ENCODE measurements around the gene S100Z.
A peak's percentile ranks its signal among the peaks of the same experiment; 100 is the strongest.

The S100Z gene

DNA sequence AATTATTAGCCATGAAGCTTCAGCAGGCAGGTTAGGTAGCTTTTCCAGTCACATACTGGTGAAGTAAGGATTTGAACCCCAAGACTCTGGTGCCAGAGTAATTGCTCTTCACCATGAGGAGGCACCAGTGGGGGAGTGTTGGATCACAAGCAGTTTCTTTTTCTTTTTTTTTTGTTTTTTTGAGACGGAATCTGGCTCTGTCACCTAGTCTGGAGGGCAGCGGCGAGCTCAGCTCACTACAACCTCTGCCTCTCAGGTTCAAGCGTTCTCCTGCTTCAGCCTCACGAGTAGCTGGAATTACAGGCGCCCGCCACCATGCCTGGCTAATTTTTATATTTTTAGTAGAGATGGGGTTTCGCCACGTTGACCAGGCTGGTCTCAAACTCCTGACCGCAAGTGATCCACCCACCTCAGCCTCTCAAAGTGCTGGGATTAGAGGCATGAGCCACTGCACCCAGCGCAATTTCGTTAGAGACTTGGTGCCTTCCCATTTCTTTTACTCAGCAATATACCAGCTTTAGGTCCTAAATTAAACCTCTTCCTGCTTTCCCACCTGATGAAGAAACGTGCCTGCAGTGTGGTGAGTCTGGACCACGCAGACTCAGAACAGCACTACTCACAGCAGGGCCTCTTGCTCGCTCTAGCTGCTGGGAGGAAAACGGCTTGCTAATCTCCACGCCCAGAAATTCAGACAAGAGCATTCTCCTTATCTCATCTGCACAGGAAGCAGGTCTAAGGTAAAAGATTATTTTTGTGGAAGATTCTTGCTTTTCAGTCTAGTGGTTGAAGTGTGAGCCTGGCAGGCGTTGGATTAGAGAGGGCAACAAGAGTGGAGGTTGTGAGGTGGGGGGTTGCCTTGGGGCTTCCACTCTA, at the start of gene S100Z:
TSS of gene S100Z (plus strand) at position 596 of the 873 bp plus-strand sequence. CDS start 25,346 bp downstream, outside the sequence.
- H3K27ac ChIP-seq, result peak within 1 kb of the TSS in 8 of 21 experiments; percentile 9 to 69 (median 34)
- no peak within 1 kb of the TSS for H3K4me3 ChIP-seq

DNA sequence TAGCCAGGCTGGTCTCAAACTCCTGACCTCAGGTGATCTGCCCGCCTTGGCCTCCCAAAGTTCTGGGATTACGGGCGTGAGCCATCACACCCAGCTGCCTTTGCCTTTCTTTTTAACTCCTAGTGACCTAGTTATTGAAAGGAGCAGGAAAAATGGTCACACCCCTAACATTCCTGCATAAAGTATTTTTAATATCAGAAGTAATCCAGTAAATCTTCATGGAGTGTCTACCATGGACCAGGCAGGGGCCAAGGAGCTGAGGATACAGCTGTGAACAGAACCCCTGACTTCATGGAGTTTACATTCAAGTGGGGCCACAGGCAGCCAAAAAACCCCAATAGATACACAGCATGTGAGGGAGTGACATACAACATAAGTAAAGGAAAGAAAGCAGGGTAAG, 49.2 kb upstream of the S100Z start:
- Histone ChIP-seq H3K4me3 (no peak overlapping the region), H3K27ac (no peak overlapping the region)

DNA sequence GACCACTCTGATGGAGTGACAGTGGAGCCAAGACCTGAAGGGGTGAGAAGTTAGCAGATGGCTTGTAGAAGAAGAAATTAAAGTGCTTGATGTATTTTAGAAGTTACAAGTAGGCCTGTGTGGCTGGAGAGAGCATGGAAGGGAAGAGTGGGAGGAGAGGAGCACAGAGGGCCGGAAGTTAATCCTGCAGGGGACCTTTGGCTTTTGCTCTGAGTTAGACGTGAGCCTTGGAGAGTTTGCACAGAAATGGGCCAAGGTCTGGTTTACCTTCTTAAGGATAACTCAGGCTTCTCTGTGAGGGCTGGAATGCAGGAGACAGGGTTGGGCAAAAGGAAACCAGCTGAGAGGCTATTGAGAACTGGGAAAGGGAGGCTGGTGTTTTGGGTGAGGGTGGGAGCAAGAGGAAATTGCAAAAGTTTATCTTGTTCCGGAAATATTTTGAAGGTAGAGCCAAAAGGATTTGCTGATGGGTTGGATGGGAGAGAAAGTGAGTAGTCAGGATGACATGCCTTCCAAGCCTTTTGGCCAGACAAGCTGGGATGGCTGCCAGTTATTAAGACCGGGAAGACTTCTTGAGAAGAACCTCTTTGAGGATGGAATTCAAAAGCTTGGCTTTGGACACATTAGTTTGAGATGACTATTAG, 48.5 kb upstream of the S100Z start:
- H3K27ac ChIP-seq, result peak overlapping the region in 1 of 21 experiments; percentile 4

DNA sequence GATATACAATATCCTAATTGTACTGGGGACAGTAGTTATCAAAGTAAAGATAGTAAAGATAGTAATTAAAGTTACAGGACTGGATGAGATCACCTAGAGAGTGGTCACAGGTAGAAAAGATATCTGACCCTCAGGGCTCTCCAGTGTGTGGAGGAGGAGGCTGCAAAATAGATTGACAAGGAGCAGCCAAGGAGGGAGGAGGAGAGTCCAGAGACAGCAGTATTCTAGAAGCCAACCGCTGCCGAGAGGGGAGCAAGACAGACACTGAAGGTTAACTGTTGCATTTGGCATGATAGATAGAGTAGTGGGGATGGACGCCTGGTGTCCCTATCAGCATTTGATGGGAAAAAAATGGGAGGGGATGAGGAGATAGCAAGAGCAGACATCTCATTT, 48.0 kb upstream of the S100Z start:
- H3K27ac ChIP-seq, result no peak overlapping the region
- H3K4me3 ChIP-seq, result no peak overlapping the region

More for the DNA sequence above, 48.5 kb upstream of the S100Z start:
- H3K4me3 ChIP-seq, result no peak overlapping the region

DNA sequence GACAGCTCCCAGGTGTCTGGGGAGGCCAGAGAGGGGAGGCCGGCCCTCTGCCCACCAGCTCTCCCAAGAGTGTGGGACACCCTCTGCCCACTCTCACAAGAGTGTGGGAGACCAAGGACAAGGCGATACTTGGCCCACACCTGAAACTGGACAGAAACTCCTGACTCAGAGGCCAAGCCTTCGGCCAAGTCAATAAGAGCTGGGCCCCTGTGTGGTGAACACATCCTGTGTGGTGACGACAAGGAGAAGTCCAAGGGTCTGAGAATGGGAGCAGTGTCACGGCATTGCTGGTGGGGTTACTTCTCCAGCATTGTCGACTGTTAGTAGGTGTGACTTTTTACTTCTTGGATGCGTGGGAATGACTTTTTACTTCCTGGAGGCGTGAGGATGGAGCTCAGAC, 45.5 kb upstream of the S100Z start:
- Histone ChIP-seq H3K4me3 (no peak overlapping the region), H3K27ac (no peak overlapping the region)

DNA sequence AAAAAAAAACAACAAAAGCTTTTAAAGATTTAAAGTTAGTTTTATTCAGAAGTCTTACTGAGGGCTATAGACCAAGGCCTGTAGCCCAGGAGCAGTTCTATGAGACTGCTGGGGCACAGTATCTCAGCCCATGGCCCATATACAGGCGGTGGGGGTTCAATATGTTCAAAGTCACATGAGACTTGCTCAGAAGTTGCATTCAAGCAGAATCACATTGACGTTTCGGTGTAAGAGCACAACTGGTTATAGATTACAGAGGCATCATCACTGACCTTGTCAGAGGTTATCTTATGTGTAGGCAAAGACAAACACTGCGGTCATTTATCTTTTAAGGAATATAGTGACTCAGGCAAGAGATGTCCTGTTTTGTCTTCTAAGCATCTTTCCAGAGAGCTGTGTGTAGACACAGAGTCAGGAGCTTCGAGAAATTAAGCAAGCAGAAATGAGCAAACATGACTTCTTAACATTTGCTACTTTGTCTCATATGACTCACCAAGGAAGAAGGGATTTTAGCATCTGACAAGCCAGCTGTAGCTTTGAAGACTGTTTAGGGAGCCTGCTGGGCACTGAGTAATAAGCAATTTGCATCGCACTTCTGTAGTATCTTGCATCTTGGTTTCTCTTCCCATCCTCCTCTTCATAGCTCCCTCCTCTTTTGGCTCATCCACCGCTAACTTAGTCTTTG, 43.9 kb upstream of the S100Z start:
- H3K27ac ChIP-seq, result peak overlapping the region in 9 of 21 experiments; percentile 25 to 75 (median 50)

GRCh38 chr5:76807296-76807695, 42.5 kb upstream of the S100Z start:
- Histone ChIP-seq H3K27ac (peak overlapping the region in 11 of 21 experiments; percentile 6 to 88 (median 69)), H3K4me3 (no peak overlapping the region)

More for the DNA sequence above, 43.9 kb upstream of the S100Z start:
- H3K4me3 ChIP-seq, result no peak overlapping the region

DNA sequence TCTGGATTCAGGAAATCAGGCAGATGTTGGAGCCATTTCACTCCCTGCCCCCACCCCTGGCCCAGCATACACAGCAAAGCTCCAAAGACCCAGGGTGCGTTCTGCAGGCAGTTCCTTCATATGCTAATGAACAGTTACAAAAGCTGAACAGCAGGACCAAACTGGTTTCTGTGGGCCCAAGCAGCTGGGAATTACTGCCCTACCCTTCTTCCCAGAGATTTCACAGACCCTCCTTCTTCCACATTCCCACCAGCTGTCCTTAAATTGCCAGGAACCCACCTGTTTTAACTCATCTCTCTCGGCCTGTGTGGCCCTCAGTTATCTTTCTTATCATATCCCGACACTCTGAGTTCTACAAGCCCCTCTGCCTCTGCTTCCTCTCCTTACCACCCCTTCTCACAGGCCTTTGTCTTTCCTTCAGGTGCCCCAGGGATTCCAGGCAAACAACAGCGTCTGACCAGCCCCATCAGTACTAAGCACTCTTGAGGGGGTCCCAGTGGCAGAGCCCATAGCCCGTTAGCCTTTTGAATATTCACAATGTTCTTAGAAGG, 41.6 kb upstream of the S100Z start:
- Histone ChIP-seq H3K4me3 (no peak overlapping the region), H3K27ac (peak overlapping the region in 18 of 21 experiments; percentile 15 to 88 (median 70))

- H3K27ac ChIP-seq, result peak overlapping the region in 13 of 21 experiments; percentile 1 to 88 (median 50)
- no peak overlapping the region for H3K4me3 ChIP-seq
These were observed 40.7 kb upstream of the S100Z start for GRCh38 chr5:76809141-76809540.

- Histone ChIP-seq H3K27ac (peak overlapping the region in 8 of 21 experiments; percentile 15 to 63 (median 30)), H3K4me3 (no peak overlapping the region)
These were observed 39.6 kb upstream of the S100Z start for GRCh38 chr5:76810236-76810635.

DNA sequence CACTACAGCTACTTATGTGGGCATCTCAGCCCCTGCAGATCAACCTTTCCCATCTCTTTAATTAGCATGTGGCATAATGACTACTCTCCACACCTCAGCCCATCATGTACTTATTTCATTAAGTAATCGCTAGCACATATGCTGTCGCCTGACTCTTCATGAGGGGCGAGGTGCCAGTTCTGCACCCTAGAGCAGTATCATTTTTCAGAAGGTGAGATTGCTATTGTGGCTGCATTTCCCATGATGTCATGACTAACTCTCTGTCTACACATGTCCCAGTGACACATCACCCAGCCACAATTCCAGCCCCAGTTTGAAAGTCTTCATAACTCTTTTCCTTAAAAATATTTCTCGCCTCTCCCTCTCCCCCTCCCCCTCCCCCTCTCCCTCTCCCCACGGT, 38.6 kb upstream of the S100Z start:
- peak overlapping the region in 4 of 7 experiments; percentile 12 to 31 (median 22) for H3K4me3 ChIP-seq

DNA sequence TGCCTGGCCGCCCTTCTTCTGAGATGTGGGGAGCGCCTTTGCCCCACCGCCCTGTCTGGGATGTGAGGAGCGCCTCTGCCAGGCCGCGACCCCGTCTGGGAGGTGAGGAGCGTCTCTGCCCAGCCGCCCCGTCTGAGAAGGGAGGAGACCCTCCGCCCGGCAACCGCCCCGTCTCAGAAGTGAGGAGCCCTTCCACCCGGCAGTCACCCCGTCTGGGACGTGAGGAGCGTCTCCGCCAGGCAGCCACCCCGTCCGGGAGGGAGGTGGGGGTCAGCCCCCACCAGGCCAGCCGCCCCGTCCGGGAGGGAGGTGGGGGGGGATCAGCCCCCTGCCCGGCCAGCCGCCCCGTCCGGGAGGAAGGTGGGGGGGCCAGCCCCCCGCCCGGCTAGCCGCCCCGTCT, 37.6 kb upstream of the S100Z start:
- Histone ChIP-seq H3K4me3 (peak overlapping the region in 5 of 7 experiments; percentile 12 to 31 (median 18)), H3K27ac (peak overlapping the region in 17 of 21 experiments; percentile 50 to 83 (median 66))

More for the DNA sequence above, 38.6 kb upstream of the S100Z start:
- H3K27ac ChIP-seq, result peak overlapping the region in 14 of 21 experiments; percentile 30 to 83 (median 66)

DNA sequence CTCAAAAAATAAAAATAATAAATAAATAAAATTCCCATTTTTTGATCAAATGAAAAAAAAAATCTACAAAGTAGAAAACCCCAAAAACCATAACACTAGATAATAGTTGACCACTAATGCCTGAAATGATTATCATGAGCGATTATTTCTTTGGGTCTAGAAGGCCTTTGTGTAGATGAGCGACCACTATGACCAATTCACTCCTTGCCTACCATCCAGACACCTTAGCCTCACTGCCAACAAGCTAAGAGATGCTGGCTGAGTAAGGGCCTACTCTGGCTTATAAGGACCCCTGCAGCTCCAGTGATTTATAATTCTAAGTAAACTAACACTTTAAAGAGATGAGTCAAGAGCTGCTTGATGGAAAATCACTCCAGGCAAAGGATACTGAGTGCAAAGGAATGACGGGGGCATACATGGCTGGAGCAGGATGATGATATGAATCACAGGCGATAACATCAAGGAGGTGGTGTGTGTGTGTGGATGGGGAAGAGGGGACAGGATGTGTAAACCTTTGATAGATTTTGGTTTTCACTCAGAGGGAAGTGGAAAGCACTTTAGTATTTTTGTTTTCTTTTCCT, 35.7 kb upstream of the S100Z start:
- H3K4me3 ChIP-seq, result peak overlapping the region in 1 of 7 experiments; percentile 2
- H3K27ac ChIP-seq, result no peak overlapping the region

DNA sequence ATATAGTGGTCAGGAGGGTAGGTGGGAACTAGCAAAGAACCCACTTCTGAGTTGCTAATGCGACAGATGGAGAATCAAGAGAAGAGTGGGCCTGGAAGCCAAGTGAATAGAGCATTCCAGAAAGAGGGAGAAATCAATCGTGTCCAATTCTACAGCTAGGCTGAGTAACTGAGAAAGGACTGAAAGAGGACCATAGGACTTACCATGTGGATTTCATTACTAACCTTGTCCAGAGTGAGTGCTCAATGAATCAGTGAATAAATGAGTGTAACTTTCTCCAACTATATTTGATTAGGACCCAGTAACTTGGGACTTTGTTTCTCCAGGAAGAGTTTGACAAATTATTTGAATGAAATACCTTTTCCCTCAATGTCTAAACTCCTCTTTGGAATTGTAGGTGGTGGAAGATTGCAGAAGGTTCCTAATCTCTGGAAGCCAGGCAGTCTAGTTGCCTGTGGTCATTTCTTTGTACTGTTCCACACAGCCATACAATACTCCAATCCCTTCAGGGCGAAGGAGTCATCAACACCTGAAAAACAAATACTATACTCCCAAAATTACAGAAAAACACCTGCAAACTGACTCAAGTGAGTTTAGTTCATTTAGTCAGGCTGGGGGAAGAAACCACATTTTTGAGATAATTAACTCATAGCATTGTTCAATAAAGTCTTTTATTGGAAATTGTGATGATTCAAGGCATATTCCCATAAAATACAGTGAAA, 33.5 kb upstream of the S100Z start:
- Histone ChIP-seq H3K4me3 (no peak overlapping the region), H3K27ac (no peak overlapping the region)

DNA sequence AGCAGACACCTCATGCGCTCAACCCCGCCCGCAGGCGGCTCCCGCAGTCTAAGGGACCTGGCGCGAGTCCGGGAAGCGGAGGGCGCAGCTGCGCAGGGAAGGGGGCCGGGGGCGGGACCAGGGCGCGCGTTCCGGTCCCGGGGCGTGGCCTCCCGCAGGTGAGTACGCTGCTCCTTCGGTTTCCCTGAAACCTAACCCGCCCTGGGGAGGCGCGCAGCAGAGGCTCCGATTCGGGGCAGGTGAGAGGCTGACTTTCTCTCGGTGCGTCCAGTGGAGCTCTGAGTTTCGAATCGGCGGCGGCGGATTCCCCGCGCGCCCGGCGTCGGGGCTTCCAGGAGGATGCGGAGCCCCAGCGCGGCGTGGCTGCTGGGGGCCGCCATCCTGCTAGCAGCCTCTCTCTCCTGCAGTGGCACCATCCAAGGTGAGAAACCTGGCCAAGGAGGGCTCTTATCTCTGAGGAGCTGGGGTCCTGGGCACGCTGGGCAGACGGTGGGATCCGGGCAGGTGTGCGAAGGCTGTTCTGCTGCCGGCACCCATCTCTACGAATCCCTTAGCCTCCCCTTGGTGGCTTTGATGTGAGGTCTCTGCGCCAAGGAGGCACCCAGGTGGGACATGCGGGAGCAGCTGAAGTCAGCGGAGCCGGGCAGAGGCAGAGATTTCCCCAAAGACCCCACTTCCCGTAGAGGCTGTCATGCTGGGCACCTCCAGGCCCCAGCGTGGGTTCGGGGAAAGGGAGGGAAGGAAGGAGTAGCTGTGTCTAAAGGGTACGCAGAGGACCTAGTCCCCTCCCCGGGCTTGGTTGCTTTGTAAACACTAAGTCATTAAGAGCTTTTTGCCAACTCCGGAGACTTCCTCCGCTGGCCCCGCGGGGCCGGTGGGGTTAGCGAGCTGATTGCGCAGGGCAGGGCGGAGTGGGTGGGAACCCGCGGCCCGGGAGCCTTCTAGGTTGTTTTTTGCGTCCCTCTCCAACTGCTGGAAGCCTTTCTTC, 30.7 kb upstream of the S100Z start, which contains the start of gene F2RL1:
TSS of gene F2RL1 (plus strand) at position 187 of the 988 bp plus-strand sequence. CDS start at position 340, 153 bp downstream.
- Histone ChIP-seq H3K27ac (peak within 1 kb of the TSS in 19 of 21 experiments; percentile 2 to 89 (median 75)), H3K4me3 (peak within 1 kb of the TSS; percentile 42 to 74 (median 55))

GRCh38 chr5:76819851-76820525, 29.8 kb upstream of the S100Z start:
- H3K27ac ChIP-seq, result peak overlapping the region in 17 of 21 experiments; percentile 2 to 89 (median 77)

DNA sequence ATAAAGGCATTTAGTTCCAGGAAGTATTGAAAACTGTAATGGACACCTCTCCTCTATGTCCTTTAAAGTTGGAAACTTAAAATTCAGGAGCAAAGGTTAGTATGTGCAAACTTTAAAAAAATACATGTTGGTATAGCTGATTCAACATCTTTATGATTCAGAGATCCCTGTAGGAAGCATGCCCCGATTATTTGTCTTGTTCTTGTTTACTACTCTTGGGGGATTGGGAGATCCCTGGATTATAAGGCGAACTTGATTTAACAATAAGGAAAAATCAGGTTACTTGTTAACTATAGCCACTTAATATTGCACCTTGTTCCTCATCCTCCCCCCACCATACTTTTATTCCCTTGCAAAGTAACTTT, 29.3 kb upstream of the S100Z start:
- peak overlapping the region in 5 of 21 experiments; percentile 79 to 89 (median 80) for H3K27ac ChIP-seq
- peak overlapping the region in 4 of 7 experiments; percentile 55 to 74 (median 64) for H3K4me3 ChIP-seq

More at GRCh38 chr5:76819851-76820525, 29.8 kb upstream of the S100Z start:
- peak overlapping the region; percentile 42 to 74 (median 55) for H3K4me3 ChIP-seq

Data from skin epidermis (tissue), 12 donors.